ENCODE measurements around the gene TSFM. TPM values are rescaled to one million over a fixed set of nuclear protein-coding genes. Genes with fewer than 3 reads are reported as not detected.
A peak's percentile ranks its signal among the peaks of the same experiment; 100 is the strongest.

Gene TSFM
- total and polyA plus RNA-seq, 2 of the 13 experiments (the other 11 are each of a cell fraction or from before 2014, with no cell fraction given), result 29.8 to 68.3 TPM

- no peak for TF ChIP-seq ZNF512 (CRISPR knock-in tag; IDR thresholded peaks at IDR 0.05)
- TF ChIP-seq ZNF839 (CRISPR knock-in tag; IDR thresholded peaks at IDR 0.05; ENCODE audit: borderline replicate concordance), result no peak
- TF ChIP-seq ZNF136 (CRISPR knock-in tag; IDR thresholded peaks at IDR 0.05; ENCODE audit: low read depth), result peak; percentile 71; the same call in 1 of the 2 replicates
- TF ChIP-seq TBL1XR1 (IDR thresholded peaks at IDR 0.05; ENCODE audit: borderline replicate concordance, low read length, partially characterized antibody), result no peak
- peak; percentile 76 for TF ChIP-seq ZNF230 (CRISPR knock-in tag; IDR thresholded peaks at IDR 0.05)
- TF ChIP-seq ZNF572 (CRISPR knock-in tag; IDR thresholded peaks at IDR 0.05), result no peak
- TF ChIP-seq SKI (IDR thresholded peaks at IDR 0.05; ENCODE audit: partially characterized antibody), result peak; percentile 55
- TF ChIP-seq ZSCAN5A (CRISPR knock-in tag; IDR thresholded peaks at IDR 0.05; ENCODE audit: borderline replicate concordance), result 0 out of 2 replicates have a peak, but pooled peaks have one; percentile 84
- peak; percentile 78; the same call in 1 of the 2 replicates for TF ChIP-seq IRF9 (CRISPR knock-in tag; IDR thresholded peaks at IDR 0.05; ENCODE audit: borderline replicate concordance)
- no peak for TF ChIP-seq TEAD2 (CRISPR knock-in tag; IDR thresholded peaks at IDR 0.05)
- peak; percentile 63; the same call in 1 of the 2 replicates for TF ChIP-seq FLYWCH1 (CRISPR knock-in tag; IDR thresholded peaks at IDR 0.05)
- TF ChIP-seq TCF7L2 (IDR thresholded peaks at IDR 0.05; ENCODE audit: low read depth, low read length), result no peak
- TF ChIP-seq EP300 (IDR thresholded peaks at IDR 0.05; ENCODE audit: low read depth in 2 of 2, low read length in 2 of 2), result peak; percentile 36 to 45; a peak in 2 of 4 replicates
- TF ChIP-seq EP300 (CRISPR knock-in tag; IDR thresholded peaks at IDR 0.05; ENCODE audit: borderline replicate concordance), result no peak; the same call in 1 of the 2 replicates
- TF ChIP-seq HOMEZ (CRISPR knock-in tag; IDR thresholded peaks at IDR 0.05; ENCODE audit: low read depth), result peak; percentile 64; the same call in 1 of the 2 replicates
- peak; percentile 89 to 92 for TF ChIP-seq POLR2A (IDR thresholded peaks at IDR 0.05; ENCODE audit: insufficient read depth in 1 of 2, low read depth in 2 of 2, low read length in 2 of 2)
- 0 out of 2 replicates have a peak, but pooled peaks have one; percentile 12 for TF ChIP-seq PCBP1 (IDR thresholded peaks at IDR 0.05; ENCODE audit: borderline replicate concordance, low read depth, low read length)
- TF ChIP-seq ZBTB46 (CRISPR knock-in tag; IDR thresholded peaks at IDR 0.05; ENCODE audit: borderline replicate concordance), result 0 out of 2 replicates have a peak, but pooled peaks have one; percentile 65
- TF ChIP-seq CBX5 (CRISPR knock-in tag; IDR thresholded peaks at IDR 0.05; ENCODE audit: borderline replicate concordance), result no peak; the same call in 1 of the 2 replicates
- TF ChIP-seq ZNF367 (CRISPR knock-in tag; IDR thresholded peaks at IDR 0.05; ENCODE audit: borderline replicate concordance), result no peak
- no peak for TF ChIP-seq ZNF17 (CRISPR knock-in tag; IDR thresholded peaks at IDR 0.05)
These were observed 10.6 kb upstream of the TSFM start, which contains the start of gene METTL1 (continued) for GRCh38 chr12:57771873-57772428.
